ENCODE measurements around the gene GOLGA6C. TPM values are rescaled to one million over a fixed set of nuclear protein-coding genes. Genes with fewer than 3 reads are reported as not detected.
"Not testable (repeated sequence)": the region's sequence is repeated elsewhere in the genome, so short reads cannot be mapped to it uniquely, and the experiment has no call there.

GOLGA6C gene
- polyA plus RNA-seq, 4 donors = not detected

- no peaks in the 10 kb centered on the region for H3K4me1 ChIP-seq (ENCODE audit: control insufficient read depth in 3 of 3, insufficient read depth in 2 of 3, low read depth in 1 of 3, low read length in 2 of 3)
- peaks cover 0 to 7% (median 0%) of the 10 kb centered on the region in 3 donors for H3K27me3 ChIP-seq (ENCODE audit: control insufficient read depth in 3 of 3, insufficient read depth in 3 of 3, low read length in 3 of 3)
- FAIRE-seq (no peak), DNase-seq (no peak)
- H3K4me3 ChIP-seq (ENCODE audit: low read depth in 1 of 3, low read length in 3 of 3) = no peak overlapping the region
- H3K9me3 ChIP-seq (ENCODE audit: control insufficient read depth in 2 of 2, insufficient read depth in 1 of 2, low read depth in 1 of 2, low read length in 1 of 2) = no peaks in the 10 kb centered on the region
- H3K36me3 ChIP-seq (ENCODE audit: control insufficient read depth in 3 of 3, insufficient read depth in 2 of 3, low read depth in 1 of 3, low read length in 3 of 3) = no peaks in the 10 kb centered on the region
- H3K27ac ChIP-seq (ENCODE audit: low read depth in 1 of 3, low read length in 2 of 3) = no peak overlapping the region
Observed at GRCh38 chr15:75309711-75310110, 51.6 kb downstream of the GOLGA6C start.

GRCh38 chr15:75312548-75312947 is 54.4 kb downstream of the GOLGA6C start:
- FAIRE-seq; H3K36me3 ChIP-seq (ENCODE audit: control insufficient read depth in 3 of 3, insufficient read depth in 2 of 3, low read depth in 1 of 3, low read length in 3 of 3); H3K9me3 ChIP-seq (ENCODE audit: control insufficient read depth in 2 of 2, insufficient read depth in 1 of 2, low read depth in 1 of 2, low read length in 1 of 2); H3K4me1 ChIP-seq (ENCODE audit: control insufficient read depth in 3 of 3, insufficient read depth in 2 of 3, low read depth in 1 of 3, low read length in 2 of 3); H3K27ac ChIP-seq (ENCODE audit: low read depth in 1 of 3, low read length in 2 of 3); DNase-seq; H3K27me3 ChIP-seq (ENCODE audit: control insufficient read depth in 3 of 3, insufficient read depth in 3 of 3, low read length in 3 of 3); H3K4me3 ChIP-seq (ENCODE audit: low read depth in 1 of 3, low read length in 3 of 3): not testable (repeated sequence)
- WGBS, 3 donors = 92 to 100% (median 100%) methylated on average over 1 of the region's 1 CpG

GRCh38 chr15:75313116-75313845 is 55.1 kb downstream of the GOLGA6C start:
- Histone ChIP-seq H3K4me1 (ENCODE audit: control insufficient read depth in 3 of 3, insufficient read depth in 2 of 3, low read depth in 1 of 3, low read length in 2 of 3) (no peaks in the 10 kb centered on the region), H3K27me3 (ENCODE audit: control insufficient read depth in 3 of 3, insufficient read depth in 3 of 3, low read length in 3 of 3) (peaks cover 0 to 3% (median 0%) of the 10 kb centered on the region in 3 donors), H3K9me3 (ENCODE audit: control insufficient read depth in 2 of 2, insufficient read depth in 1 of 2, low read depth in 1 of 2, low read length in 1 of 2) (no peaks in the 10 kb centered on the region), H3K27ac (ENCODE audit: low read depth in 1 of 3, low read length in 2 of 3) (no peak overlapping the region), H3K36me3 (ENCODE audit: control insufficient read depth in 3 of 3, insufficient read depth in 2 of 3, low read depth in 1 of 3, low read length in 3 of 3) (no peaks in the 10 kb centered on the region), H3K4me3 (ENCODE audit: low read depth in 1 of 3, low read length in 3 of 3) (no peak overlapping the region)
- FAIRE-seq = no peak
- no peak for DNase-seq
- WGBS, 3 donors = 84 to 92% (median 87%) methylated on average over 13 of the region's 13 CpGs

- WGBS, 3 donors = 76 to 82% (median 81%) methylated on average over 5 of the region's 5 CpGs
- no peaks in the 10 kb centered on the region for H3K27me3 ChIP-seq (ENCODE audit: control insufficient read depth in 3 of 3, insufficient read depth in 3 of 3, low read length in 3 of 3)
- H3K27ac ChIP-seq (ENCODE audit: low read depth in 1 of 3, low read length in 2 of 3) = no peak overlapping the region
- no peaks in the 10 kb centered on the region for H3K4me1 ChIP-seq (ENCODE audit: control insufficient read depth in 3 of 3, insufficient read depth in 2 of 3, low read depth in 1 of 3, low read length in 2 of 3)
- H3K4me3 ChIP-seq (ENCODE audit: low read depth in 1 of 3, low read length in 3 of 3) = no peak overlapping the region
- DNase-seq = no peak
- no peaks in the 10 kb centered on the region for H3K36me3 ChIP-seq (ENCODE audit: control insufficient read depth in 3 of 3, insufficient read depth in 2 of 3, low read depth in 1 of 3, low read length in 3 of 3)
- no peaks in the 10 kb centered on the region for H3K9me3 ChIP-seq (ENCODE audit: control insufficient read depth in 2 of 2, insufficient read depth in 1 of 2, low read depth in 1 of 2, low read length in 1 of 2)
- FAIRE-seq = no peak
Observed at GRCh38 chr15:75314552-75315290, 56.6 kb downstream of the GOLGA6C start.

GRCh38 chr15:75319231-75319897 is 61.2 kb downstream of the GOLGA6C start:
- WGBS, 3 donors = 77 to 89% (median 84%) methylated on average over 5 of the region's 5 CpGs
- not testable (repeated sequence) for H3K36me3 ChIP-seq (ENCODE audit: control insufficient read depth in 3 of 3, insufficient read depth in 2 of 3, low read depth in 1 of 3, low read length in 3 of 3); H3K4me3 ChIP-seq (ENCODE audit: low read depth in 1 of 3, low read length in 3 of 3); FAIRE-seq; H3K9me3 ChIP-seq (ENCODE audit: control insufficient read depth in 2 of 2, insufficient read depth in 1 of 2, low read depth in 1 of 2, low read length in 1 of 2); H3K27me3 ChIP-seq (ENCODE audit: control insufficient read depth in 3 of 3, insufficient read depth in 3 of 3, low read length in 3 of 3); H3K27ac ChIP-seq (ENCODE audit: low read depth in 1 of 3, low read length in 2 of 3)
- H3K4me1 ChIP-seq (ENCODE audit: control insufficient read depth in 3 of 3, insufficient read depth in 2 of 3, low read depth in 1 of 3, low read length in 2 of 3) = peaks cover 0 to 13% (median 0%) of the 10 kb centered on the region in 3 donors
- peak in 1 of 2 donors; percentile 33 for DNase-seq

Other genes starting within 250 kb of the GOLGA6C start
- gene PPCDC, start 234.7 kb upstream of the GOLGA6C start, polyA plus RNA-seq = 10 to 100 TPM; 11.4 to 29.4 (median 17.7) TPM
- gene C15orf39, start 56.5 kb upstream of the GOLGA6C start, polyA plus RNA-seq = 10 to 100 TPM in 2 of 4 donors, 1 to 10 TPM in 2; 6.5 to 20.6 (median 11.9) TPM
- gene GOLGA6D, start 24.5 kb downstream of the GOLGA6C start, polyA plus RNA-seq = under 1 TPM in 1 of 4 donors, not detected in 3; 0.07 TPM
- 100 to 1,000 TPM in 3 of 4 donors, 10 to 100 TPM in 1; 88.1 to 177 (median 114) TPM for gene COMMD4, start 77.7 kb downstream of the GOLGA6C start, polyA plus RNA-seq
- 10 to 100 TPM; 18.8 to 63.1 (median 41.7) TPM for gene NEIL1, start 88.7 kb downstream of the GOLGA6C start, polyA plus RNA-seq
- 100 to 1,000 TPM; 109 to 379 (median 172) TPM for gene MAN2C1, start 110.3 kb downstream of the GOLGA6C start, polyA plus RNA-seq
- gene SIN3A, start 193.4 kb downstream of the GOLGA6C start, polyA plus RNA-seq = 10 to 100 TPM in 2 of 4 donors, 1 to 10 TPM in 2; 7.6 to 36.0 (median 11.9) TPM